MM.1S (cell line): ENCODE measurements around the gene PFAS.
A peak's percentile ranks its signal among the peaks of the same experiment; 100 is the strongest.
"Not testable (repeated sequence)": the region's sequence is repeated elsewhere in the genome, so short reads cannot be mapped to it uniquely, and the experiment has no call there.

Experiments used
- DNase-seq: peaks from one replicate; pipeline ENCODE4 v3.0.0-alpha.2; 2015
- H2AFZ ChIP-seq: fragments of 300-600 bp; sonication (generic); 2 replicates; pipeline ENCODE4 v1.6.0; 2016; ENCODE audit warnings: antibody characterized with exemption, low read length
- H3F3A ChIP-seq: fragments of 300-600 bp; sonication (generic); 2 replicates; pipeline ENCODE4 v1.6.1; 2016; ENCODE audit warnings: mild to moderate bottlenecking, antibody characterized with exemption, low read length, moderate library complexity, mixed read lengths; ENCODE audit not compliant: insufficient read depth
- H3K27ac ChIP-seq: fragments of 300-600 bp; sonication (generic); 2 replicates; pipeline ENCODE4 v1.5.1; 2016; ENCODE audit warnings: mild to moderate bottlenecking, low read length
- H3K27me3 ChIP-seq: fragments of 300-600 bp; sonication (generic); replicated peaks from 2 replicates; pipeline ENCODE4 v1.6.0; 2016; ENCODE audit warnings: low read length; ENCODE audit not compliant: insufficient read depth
- H3K36me3 ChIP-seq: fragments of 300-600 bp; sonication (generic); replicated peaks from 2 replicates; pipeline ENCODE4 v1.6.1; 2016; ENCODE audit warnings: mild to moderate bottlenecking, low read length, mixed read lengths; ENCODE audit not compliant: insufficient read depth
- H3K4me1 ChIP-seq: fragments of 300-600 bp; sonication (generic); 2 replicates; pipeline ENCODE4 v1.6.1; 2016; ENCODE audit warnings: low read length, mixed read lengths
- H3K4me2 ChIP-seq: fragments of 300-600 bp; sonication (generic); 2 replicates; pipeline ENCODE4 v1.6.0; 2016; ENCODE audit warnings: low read depth, low read length
- H3K4me3 ChIP-seq: fragments of 300-600 bp; sonication (generic); 2 replicates; pipeline ENCODE4 v1.5.1; 2016; ENCODE audit warnings: low read length, mixed read lengths
- H3K79me2 ChIP-seq: fragments of 300-600 bp; sonication (generic); 2 replicates; pipeline ENCODE4 v1.6.1; 2016; ENCODE audit warnings: mixed run types, low read length, mixed read lengths
- H3K9ac ChIP-seq: fragments of 300-600 bp; sonication (generic); 2 replicates; pipeline ENCODE4 v1.6.1; 2016; ENCODE audit warnings: low read length, mixed read lengths
- H3K9me2 ChIP-seq: fragments of 300-600 bp; sonication (generic); replicated peaks from 2 replicates; pipeline ENCODE4 v1.6.1; 2016; ENCODE audit warnings: mild to moderate bottlenecking, low read length, mixed read lengths; ENCODE audit not compliant: insufficient read depth
- H3K9me3 ChIP-seq: fragments of 300-600 bp; sonication (generic); replicated peaks from 2 replicates; pipeline ENCODE4 v1.6.1; 2016; ENCODE audit warnings: mild to moderate bottlenecking, low read length, mixed read lengths; ENCODE audit not compliant: insufficient read depth
- H4K20me1 ChIP-seq: fragments of 300-600 bp; sonication (generic); 2 replicates; pipeline ENCODE4 v1.6.1; 2016; ENCODE audit warnings: mild to moderate bottlenecking, low read length, moderate library complexity, mixed read lengths; ENCODE audit not compliant: insufficient read depth
- CTCF ChIP-seq: fragments of 300-600 bp; sonication (generic); IDR thresholded peaks from 2 replicates; pipeline ENCODE4 v1.5.1; 2016; ENCODE audit warnings: antibody characterized with exemption, low read length, mixed read lengths
- EZH2 ChIP-seq: fragments of 300-600 bp; sonication (generic); optimal IDR thresholded peaks from 2 replicates; pipeline ENCODE3; 2017; ENCODE audit warnings: low read depth, mild to moderate bottlenecking, antibody characterized with exemption, low read length, mixed read lengths
- EZH2phosphoT487 ChIP-seq: fragments of 300-600 bp; sonication (generic); IDR thresholded peaks from 2 replicates; pipeline ENCODE4 v1.6.1; 2018; ENCODE audit warnings: antibody characterized with exemption, low read length

Gene PFAS

DNA sequence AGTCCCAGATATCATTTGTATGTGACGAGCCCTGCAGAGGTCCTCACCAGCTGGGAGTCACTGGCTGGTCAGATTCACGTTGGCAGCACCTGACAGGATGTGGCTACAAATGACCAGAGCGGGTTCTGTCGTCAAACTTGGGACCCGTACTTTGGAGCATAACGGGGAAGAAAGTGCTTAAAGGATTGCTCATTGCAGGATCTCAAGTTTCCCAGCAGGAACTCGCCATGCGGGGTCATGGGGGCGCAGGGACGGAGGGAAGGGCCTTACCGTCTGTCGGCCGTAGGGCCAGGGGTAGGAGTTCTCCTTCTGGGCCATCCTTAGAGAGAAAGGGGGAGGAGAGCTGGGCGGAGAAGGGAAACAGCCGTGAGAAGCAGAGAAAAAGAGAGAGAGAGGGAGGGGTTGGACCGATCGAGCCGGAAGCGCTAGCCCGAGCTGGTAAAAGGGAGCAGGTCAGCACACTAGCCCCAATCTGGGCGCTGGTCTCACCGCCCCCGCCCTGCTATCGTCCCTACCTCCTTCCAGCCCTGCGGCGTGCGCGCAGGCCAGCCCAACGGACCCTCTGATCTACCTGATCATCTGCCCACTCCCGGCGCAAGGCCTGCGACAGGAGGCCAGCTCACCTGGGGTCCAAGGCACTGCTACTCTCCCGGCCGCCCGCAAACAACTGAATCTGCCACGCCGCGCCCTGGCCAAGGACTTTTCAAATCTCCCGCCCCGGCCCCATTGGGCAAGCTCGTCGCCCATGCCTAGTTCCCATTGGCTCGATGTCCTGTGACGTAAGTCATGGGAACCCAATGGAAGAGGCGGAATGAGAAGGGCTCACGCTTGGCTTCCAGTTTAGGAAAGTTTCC is 39.0 kb upstream of the PFAS start, which contains the start of gene AURKB:
TSS of gene AURKB (minus strand) at position 669 of the 854 bp plus-strand sequence. CDS start at position 318, 351 bp downstream.
- Histone ChIP-seq H3K36me3 (peaks cover 14% of the 10 kb centered on the region), H3K27me3 (no peaks in the 10 kb centered on the region), H3K27ac (peak within 1 kb of the TSS; percentile 94), H3K79me2 (peaks cover 43% of the 10 kb centered on the region), H4K20me1 (no peaks in the 10 kb centered on the region), H3K4me3 (peak within 1 kb of the TSS; percentile 97), H3K4me2 (peak within 1 kb of the TSS; percentile 81), H3K9me2 (no peaks in the 10 kb centered on the region), H3K4me1 (peaks cover 6% of the 10 kb centered on the region), H3F3A (peaks cover 24% of the 10 kb centered on the region), H3K9me3 (no peaks in the 10 kb centered on the region), H3K9ac (peak within 1 kb of the TSS; percentile 97), H2AFZ (peak within 1 kb of the TSS; percentile 65)
- TF ChIP-seq CTCF (0 out of 2 replicates have a peak, but pooled peaks have one; percentile 6), EZH2phosphoT487 (no peak), EZH2 (no peak)
- DNase-seq: peak; percentile 98

- DNase-seq: no peak
- Histone ChIP-seq H3K9ac (peak overlapping the region; percentile 97), H3K27me3 (no peaks in the 10 kb centered on the region), H3K4me2 (peak overlapping the region; percentile 81), H3K9me3 (no peaks in the 10 kb centered on the region), H3K4me1 (peaks cover 6% of the 10 kb centered on the region), H3K9me2 (no peaks in the 10 kb centered on the region), H3K36me3 (peaks cover 13% of the 10 kb centered on the region), H3F3A (peaks cover 19% of the 10 kb centered on the region), H4K20me1 (no peaks in the 10 kb centered on the region), H3K27ac (peak overlapping the region; percentile 94; the same call in 1 of the 2 replicates), H2AFZ (peak overlapping the region; percentile 65), H3K4me3 (peak overlapping the region; percentile 97), H3K79me2 (peaks cover 39% of the 10 kb centered on the region)
- no peak for TF ChIP-seq CTCF
- TF ChIP-seq EZH2phosphoT487: no peak
- TF ChIP-seq EZH2: no peak
Measured at GRCh38 chr17:8210761-8211458, 38.2 kb upstream of the PFAS start.

- Histone ChIP-seq H3K9ac (no peak overlapping the region), H3K9me3 (no peaks in the 10 kb centered on the region), H4K20me1 (no peaks in the 10 kb centered on the region), H3K4me3 (no peak overlapping the region), H3F3A (peaks cover 19% of the 10 kb centered on the region), H2AFZ (no peak overlapping the region), H3K9me2 (no peaks in the 10 kb centered on the region), H3K27ac (no peak overlapping the region), H3K27me3 (no peaks in the 10 kb centered on the region), H3K79me2 (peaks cover 25% of the 10 kb centered on the region), H3K36me3 (peaks cover 2% of the 10 kb centered on the region), H3K4me2 (no peak overlapping the region), H3K4me1 (peaks cover 6% of the 10 kb centered on the region)
- no peak for TF ChIP-seq CTCF
- no peak for TF ChIP-seq EZH2
- no peak for TF ChIP-seq EZH2phosphoT487
- DNase-seq: no peak
Measured at GRCh38 chr17:8212312-8213180, 36.5 kb upstream of the PFAS start.

DNA sequence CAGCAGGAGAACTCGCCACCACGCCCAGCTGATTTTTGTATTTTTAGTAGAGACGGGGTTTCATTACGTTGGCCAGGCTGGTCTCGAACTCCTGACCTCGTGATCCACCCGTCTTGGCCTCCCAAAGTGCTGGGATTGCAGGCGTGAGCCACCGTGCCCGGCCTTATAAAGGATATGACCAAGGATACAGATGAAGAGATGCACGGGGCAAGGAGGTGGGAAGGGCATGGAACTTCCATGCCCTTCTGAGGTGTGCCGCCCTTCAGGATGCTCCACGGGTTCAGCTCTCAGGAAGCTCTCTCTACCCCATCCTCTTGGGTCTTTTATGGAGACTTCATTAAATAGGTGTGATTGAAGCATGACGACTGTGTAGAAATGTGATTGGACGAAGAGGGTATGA is 35.1 kb upstream of the PFAS start:
- H3F3A ChIP-seq: peaks cover 18% of the 10 kb centered on the region
- H3K4me3 ChIP-seq, H3K4me1 ChIP-seq, H3K9ac ChIP-seq, H2AFZ ChIP-seq, H3K36me3 ChIP-seq, H4K20me1 ChIP-seq, DNase-seq, H3K27ac ChIP-seq, H3K27me3 ChIP-seq, H3K9me2 ChIP-seq, H3K4me2 ChIP-seq, H3K9me3 ChIP-seq: not testable (repeated sequence)
- peaks cover 14% of the 10 kb centered on the region for H3K79me2 ChIP-seq
